Adipose tissue (tissue), 3 donors: ENCODE measurements around the gene PID1. TPM values are rescaled to one million over a fixed set of nuclear protein-coding genes. Genes with fewer than 3 reads are reported as not detected.

Experiments used
- H3K27ac ChIP-seq: one replicate; pipeline ENCODE4 v1.5.1; 2013; ENCODE audit warnings: low read depth, low read length
- WGBS, 3 donors: extraction: QIAGEN DNeasy Blood & Tissue Kit; methylation state at CpG; one replicate each; pipeline ENCODE4 v1.1.7; 2013; 5-methylcytosine and 5-hydroxymethylcytosine counted together
- polyA plus RNA-seq, 3 donors: library from polyadenylated mRNA; stranded (reverse); fragments of 200-250 nt; gene quantifications; one replicate each; pipeline ENCODE4 v1.2.3, GENCODE V29; 2013
- donor health status: healthy with polysubstance abuse.
- donor health status: Bipolar disorder and iron deficiency.
- donor health status: healthy.

Gene PID1
- polyA plus RNA-seq, 3 donors: 5.8 to 109 (median 17.0) TPM

DNA sequence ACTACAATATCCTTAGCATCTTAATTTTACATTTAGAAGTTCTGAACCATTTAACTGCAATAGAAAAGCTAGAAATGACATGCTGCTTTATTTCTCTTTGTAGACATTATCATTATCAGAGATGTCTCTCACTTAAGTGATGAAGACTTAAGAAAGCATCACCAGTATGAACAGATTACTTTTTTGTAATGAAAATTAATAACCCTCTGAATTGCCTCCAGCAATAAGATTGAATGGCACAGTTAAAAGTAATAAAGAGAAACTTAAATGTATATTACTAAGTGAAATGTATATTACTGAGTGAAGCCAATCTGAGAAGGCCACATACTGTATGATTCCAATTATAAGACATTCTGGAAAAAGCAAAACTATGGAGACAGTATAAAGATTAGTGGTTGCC, 89.4 kb downstream of the PID1 start:
- no peak overlapping the region for H3K27ac ChIP-seq

- 93 to 96% (median 95%) methylated on average over 24 to 26 of the region's 26 CpGs for WGBS, 3 donors
- no peak overlapping the region for H3K27ac ChIP-seq
These were observed 90.4 kb downstream of the PID1 start for GRCh38 chr2:229180658-229181057.

GRCh38 chr2:229179628-229180027, 91.5 kb downstream of the PID1 start:
- H3K27ac ChIP-seq: no peak overlapping the region
- 16 to 51% (median 44%) methylated on average over 4 of the region's 4 CpGs for WGBS, 3 donors

DNA sequence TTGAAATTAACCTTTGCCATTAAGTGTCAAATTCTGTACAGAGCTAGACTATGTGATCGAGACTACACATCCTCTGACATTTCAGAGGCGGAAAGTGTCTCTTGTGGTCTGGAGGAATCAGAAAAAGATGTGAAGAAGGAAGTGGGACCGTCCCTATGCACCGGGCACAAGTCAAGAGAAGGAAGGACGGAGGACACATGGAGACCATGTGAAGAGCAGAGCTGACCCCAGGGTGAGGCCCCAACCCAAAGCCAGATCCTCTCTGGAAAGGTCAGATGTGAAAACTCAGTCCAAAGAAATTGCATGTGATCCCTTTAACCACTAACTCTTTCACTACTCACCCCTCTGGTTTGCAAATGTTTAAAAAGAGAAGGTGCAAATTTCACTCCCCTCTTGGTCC, 92.4 kb downstream of the PID1 start:
- 71 to 79% (median 77%) methylated on average over 5 of the region's 5 CpGs for WGBS, 3 donors
- no peak overlapping the region for H3K27ac ChIP-seq

GRCh38 chr2:229178117-229178516, 93.0 kb downstream of the PID1 start:
- WGBS, 3 donors: 82 to 89% (median 85%) methylated on average over 3 of the region's 3 CpGs
- no peak overlapping the region for H3K27ac ChIP-seq

- WGBS, 3 donors: 52 to 58% (median 53%) methylated on average over 3 of the region's 3 CpGs
These were observed 95.0 kb downstream of the PID1 start for GRCh38 chr2:229176136-229176535.

GRCh38 chr2:229175497-229175863, 95.6 kb downstream of the PID1 start:
- no peak overlapping the region for H3K27ac ChIP-seq
- WGBS, 3 donors: 93 to 100% (median 94%) methylated on average over 1 of the region's 1 CpG

More at GRCh38 chr2:229176136-229176535, 95.0 kb downstream of the PID1 start:
- H3K27ac ChIP-seq: no peak overlapping the region

- 36 to 64% (median 53%) methylated on average over 4 of the region's 4 CpGs for WGBS, 3 donors
- H3K27ac ChIP-seq: no peak overlapping the region
These were observed 96.1 kb downstream of the PID1 start for GRCh38 chr2:229174794-229175496.

DNA sequence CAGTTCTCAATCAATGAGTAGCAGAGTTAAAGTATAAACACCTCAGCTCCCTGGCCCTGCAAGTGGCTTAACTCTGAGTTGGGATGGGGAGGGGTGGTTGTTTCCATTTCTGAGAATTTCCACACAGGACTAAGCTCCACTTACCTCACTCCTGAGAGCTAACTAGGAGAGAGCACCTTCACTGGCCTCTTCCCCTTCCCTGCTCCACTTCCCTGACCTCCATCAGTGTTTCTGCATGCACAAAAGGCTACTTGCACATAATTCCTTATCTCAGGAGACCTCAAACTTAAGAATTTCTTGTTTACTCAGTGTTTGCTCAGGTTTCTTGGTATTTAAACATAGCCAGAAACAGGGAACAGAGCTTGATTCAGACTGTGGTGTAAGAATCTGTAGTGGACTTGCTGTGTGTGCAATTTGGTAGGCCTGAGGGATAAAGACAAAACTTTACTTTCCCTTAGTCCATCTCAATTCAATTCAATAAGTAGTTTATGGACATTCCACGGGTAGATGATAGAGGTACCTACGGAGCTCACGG, 97.2 kb downstream of the PID1 start:
- 66 to 93% (median 78%) methylated on average over 3 of the region's 3 CpGs for WGBS, 3 donors
- no peak overlapping the region for H3K27ac ChIP-seq

GRCh38 chr2:229170916-229171315, 100.2 kb downstream of the PID1 start:
- H3K27ac ChIP-seq: no peak overlapping the region
- WGBS, 3 donors: 77 to 86% (median 83%) methylated on average over 3 of the region's 3 CpGs

DNA sequence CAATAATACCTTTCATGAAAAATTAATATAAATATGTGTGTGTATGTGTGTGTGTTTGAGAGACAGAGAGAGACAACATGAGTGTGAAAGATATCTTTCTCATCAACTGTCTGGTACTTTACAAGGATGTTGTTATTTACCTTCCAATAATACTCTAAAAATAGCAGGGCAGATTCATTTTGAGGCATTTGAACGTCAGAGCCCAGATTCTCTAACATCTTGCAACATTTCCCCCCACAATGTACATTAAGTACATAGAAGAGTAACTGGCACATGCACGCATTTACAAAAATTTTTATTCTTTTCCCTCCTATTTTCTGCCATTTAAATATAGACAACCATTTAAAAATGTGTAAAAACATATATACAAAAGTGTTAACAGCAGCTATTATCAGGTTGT, 100.9 kb downstream of the PID1 start:
- H3K27ac ChIP-seq: no peak overlapping the region
- WGBS, 3 donors: 65 to 75% (median 72%) methylated on average over 2 of the region's 2 CpGs

GRCh38 chr2:229169751-229170150, 101.3 kb downstream of the PID1 start:
- WGBS, 3 donors: 63 to 80% (median 69%) methylated on average over 6 of the region's 6 CpGs
- H3K27ac ChIP-seq: no peak overlapping the region

GRCh38 chr2:229164545-229165249, 106.4 kb downstream of the PID1 start:
- WGBS, 3 donors: 71 to 88% (median 71%) methylated on average over 2 of the region's 2 CpGs
- no peak overlapping the region for H3K27ac ChIP-seq

DNA sequence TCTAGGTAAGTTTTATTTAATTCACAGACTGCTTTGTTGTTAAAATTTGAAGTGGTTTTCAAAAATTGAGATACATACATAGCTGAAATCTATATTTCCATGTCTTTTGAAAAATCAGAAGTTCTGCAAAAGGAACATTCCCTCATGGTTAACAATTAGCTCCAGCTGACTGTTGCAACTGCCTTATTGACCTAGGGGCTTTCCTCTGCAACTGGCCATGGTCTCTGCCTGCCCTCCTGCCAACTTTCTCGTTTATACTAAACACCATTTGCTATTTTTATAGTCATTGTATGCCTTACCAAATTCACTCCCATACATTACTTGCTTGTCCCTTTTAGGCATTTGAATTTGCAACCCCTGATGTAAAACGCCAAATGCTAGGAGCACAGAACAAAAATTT, 107.2 kb downstream of the PID1 start:
- 46 to 57% (median 51%) methylated on average over 2 of the region's 2 CpGs for WGBS, 3 donors
- no peak overlapping the region for H3K27ac ChIP-seq

DNA sequence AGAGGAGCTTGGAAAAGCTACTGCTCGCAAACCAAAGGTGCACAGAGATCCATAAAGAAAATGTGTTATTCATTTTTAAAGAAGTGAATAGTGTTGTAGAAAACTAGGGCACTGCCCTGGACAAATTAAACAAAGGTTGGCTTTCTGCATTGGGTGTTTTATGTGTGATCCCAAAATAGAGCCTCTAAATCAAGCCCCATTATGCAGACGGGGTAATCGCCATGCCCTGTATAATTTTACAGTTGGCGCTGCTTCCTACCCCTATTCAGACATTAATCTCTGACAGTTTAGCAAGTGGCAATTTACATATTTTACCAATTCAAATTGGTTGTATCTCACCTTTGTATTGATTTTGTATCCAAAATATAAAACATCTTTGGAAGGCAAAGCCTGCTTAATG, 109.1 kb downstream of the PID1 start:
- H3K27ac ChIP-seq: no peak overlapping the region
- 92 to 97% (median 93%) methylated on average over 4 of the region's 4 CpGs for WGBS, 3 donors

- no peak overlapping the region for H3K27ac ChIP-seq
- 72 to 78% (median 73%) methylated on average over 2 of the region's 2 CpGs for WGBS, 3 donors
These were observed 110.1 kb downstream of the PID1 start for GRCh38 chr2:229160984-229161383.

DNA sequence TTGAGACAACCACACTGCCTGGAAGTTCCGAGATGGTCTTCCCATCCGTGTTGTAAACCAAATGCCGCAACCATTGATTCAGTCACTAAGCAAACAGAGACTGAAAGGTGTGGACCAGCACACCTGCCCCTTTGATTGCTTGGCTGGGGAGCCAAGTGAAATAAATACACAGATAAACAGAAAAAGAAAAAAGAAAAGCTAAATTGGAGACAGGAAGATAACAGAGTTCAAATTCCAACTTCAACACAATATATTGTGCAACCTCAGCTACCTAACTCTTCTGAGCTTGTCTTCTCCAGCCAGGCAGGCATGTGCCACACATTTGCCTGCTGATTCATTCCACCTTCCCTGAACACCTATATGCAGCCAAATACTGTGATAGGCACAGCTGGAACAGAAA, 110.9 kb downstream of the PID1 start:
- H3K27ac ChIP-seq: no peak overlapping the region
- WGBS, 3 donors: 7 to 95% (median 93%) methylated on average over 3 of the region's 3 CpGs

GRCh38 chr2:229159405-229159804, 111.7 kb downstream of the PID1 start:
- 70 to 78% (median 74%) methylated on average over 2 of the region's 2 CpGs for WGBS, 3 donors
- no peak overlapping the region for H3K27ac ChIP-seq

DNA sequence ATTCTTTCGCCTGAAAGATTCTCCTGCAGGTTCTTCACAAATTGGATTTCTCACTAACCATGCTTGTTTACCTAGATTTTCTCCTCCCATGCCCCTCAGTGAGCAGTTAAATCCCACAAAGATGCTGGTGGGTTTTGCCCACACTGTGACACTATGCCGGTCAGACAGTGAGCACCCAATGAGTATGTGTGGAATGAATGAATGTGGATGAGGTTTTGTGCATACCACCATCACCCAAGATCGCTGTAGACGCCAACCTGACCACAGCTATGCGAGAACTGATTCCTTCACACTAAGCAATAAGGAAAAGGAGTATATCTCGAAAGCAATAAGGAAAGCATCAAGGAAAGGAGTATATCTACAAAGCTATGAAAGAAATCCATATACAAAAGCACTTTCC, 116.7 kb downstream of the PID1 start:
- WGBS, 3 donors: 77 to 89% (median 80%) methylated on average over 6 of the region's 6 CpGs
- H3K27ac ChIP-seq: no peak overlapping the region

- H3K27ac ChIP-seq: no peak overlapping the region
- WGBS, 3 donors: 65 to 87% (median 80%) methylated on average over 4 of the region's 4 CpGs
These were observed 117.1 kb downstream of the PID1 start for GRCh38 chr2:229153951-229154350.
